Esophagus muscularis mucosa (tissue), 4 donors: ENCODE data around the gene C6orf89.

Experiments used
- CTCF ChIP-seq, 3 experiments: fragments of 200-600 bp in 2 of 3; fragments of 450-650 bp in 1 of 3; sonication (generic) in 2 of 3; IDR thresholded peaks; one replicate each; pipeline ENCODE4 v1.5.1; 2017 to 2019; ENCODE audit warnings: antibody characterized with exemption in 3 of 3, mild to moderate bottlenecking in 2 of 3, moderate library complexity in 1 of 3
- EP300 ChIP-seq: sonication (generic); formaldehyde crosslinking; IDR thresholded peaks from one replicate; pipeline ENCODE4 v1.6.1; 2017; ENCODE audit warnings: antibody characterized with exemption
- POLR2AphosphoS5 ChIP-seq, 2 donors: sonication (generic); formaldehyde crosslinking; IDR thresholded peaks; one replicate each; pipeline ENCODE4 v1.6.1; 2017; ENCODE audit warnings: antibody characterized with exemption in 2 of 2

GRCh38 chr6:36963451-36964290, 77.9 kb downstream of the C6orf89 start:
- TF ChIP-seq POLR2AphosphoS5 (IDR thresholded peaks at IDR 0.05) (no peak), CTCF (IDR thresholded peaks at IDR 0.05) (no peak), EP300 (no peak)
